Spleen (tissue), 11 donors: Measurements from ENCODE around the gene TMEM223. TPM values are rescaled to one million over a fixed set of nuclear protein-coding genes. Genes with fewer than 3 reads are reported as not detected.

ENCODE experiments used
- DNase-seq: peaks from one replicate; pipeline ENCODE4 v3.0.0-alpha.2; 2020
- H3K27ac ChIP-seq, 8 donors: fragments of 200-600 bp; sonication (generic) in 7 of 8; 1 replicate in 4 of 8; 2 replicates in 4 of 8; pipeline versions ENCODE4 v1.5.0 to v1.8.0; 2016 to 2021; ENCODE audit warnings: inconsistent platforms in 4 of 8, mild to moderate bottlenecking in 4 of 8, moderate library complexity in 1 of 8
- H3K27me3 ChIP-seq, 7 donors: fragments of 200-600 bp; sonication (generic) in 6 of 7; replicated peaks in 1 of 7; 1 replicate in 4 of 7; 2 replicates in 3 of 7; pipeline versions ENCODE4 v1.5.0 to v1.8.0; 2016 to 2021; ENCODE audit warnings: inconsistent platforms in 3 of 7, mild to moderate bottlenecking in 1 of 7
- H3K36me3 ChIP-seq, 6 donors: fragments of 200-600 bp; sonication (generic) in 5 of 6; 1 replicate in 4 of 6; 2 replicates in 2 of 6; pipeline versions ENCODE4 v1.5.0 to v1.8.0; 2016 to 2021; ENCODE audit warnings: inconsistent platforms in 2 of 6
- H3K4me1 ChIP-seq, 6 donors: fragments of 200-600 bp; sonication (generic) in 5 of 6; 1 replicate in 3 of 6; 2 replicates in 3 of 6; pipeline versions ENCODE4 v1.5.0 to v1.8.0; 2016 to 2021; ENCODE audit warnings: inconsistent platforms in 3 of 6
- H3K4me3 ChIP-seq, 8 donors: fragments of 200-600 bp; sonication (generic) in 7 of 8; 1 replicate in 4 of 8; 2 replicates in 4 of 8; pipeline versions ENCODE4 v1.5.0 to v1.8.0; 2016 to 2021; ENCODE audit warnings: inconsistent platforms in 4 of 8, mild to moderate bottlenecking in 4 of 8, moderate library complexity in 2 of 8
- H3K9me3 ChIP-seq, 8 donors: fragments of 200-600 bp; sonication (generic) in 7 of 8; 1 replicate in 4 of 8; 2 replicates in 4 of 8; pipeline versions ENCODE4 v1.5.0 to v1.8.0; 2016 to 2021; ENCODE audit warnings: inconsistent platforms in 4 of 8
- CTCF ChIP-seq, 11 experiments: fragments of 200-600 bp in 7 of 11; fragments of 450-650 bp in 4 of 11; sonication (generic) in 4 of 11; IDR thresholded peaks in 8 of 11; conservative IDR thresholded peaks in 3 of 11; 1 replicate in 7 of 11; 2 replicates in 4 of 11; pipeline versions ENCODE4 v1.4.0 to v1.8.0; 2016 to 2021; ENCODE audit warnings: antibody characterized with exemption in 11 of 11, inconsistent platforms in 4 of 11, mild to moderate bottlenecking in 1 of 11
- POLR2A ChIP-seq, 3 donors: fragments of 450-650 bp; IDR thresholded peaks; one replicate each; pipeline ENCODE4 v1.5.1; 2017; ENCODE audit warnings: antibody characterized with exemption in 3 of 3, mild to moderate bottlenecking in 1 of 3
- POLR2AphosphoS5 ChIP-seq, 3 donors: sonication (generic); formaldehyde crosslinking; IDR thresholded peaks; one replicate each; pipeline ENCODE4 v1.5.1; 2017; ENCODE audit warnings: antibody characterized with exemption in 3 of 3
- WGBS, 5 donors: extraction: QIAGEN DNeasy Blood & Tissue Kit in 3 of 5; methylation state at CpG; one replicate each; pipeline versions ENCODE4 v1.1.5 to v1.1.7; 2013 to 2018; 5-methylcytosine and 5-hydroxymethylcytosine counted together
- intact Hi-C: fragments of 100-400 bp; cut with DNase I; formaldehyde crosslinking; loops from one replicate; pipeline ENCODE4 v1.15.0; 2023; ENCODE audit warnings: low total_unique reads
- polyA plus RNA-seq, 3 donors: library from polyadenylated mRNA; stranded (reverse); fragments of 200-250 nt; gene quantifications; one replicate each; pipeline ENCODE4 v1.2.1, GENCODE V29; 2013
- total RNA-seq, 7 donors: library from RNA; depleted of rRNA in 3 of 7; stranded (reverse); fragments of >200 nt in 3 of 7; fragmentation: NEBNext Ultra II Directional in 4 of 7; extraction: Animal tissue kit (Norgen Biotek cat#: 25700) in 4 of 7; gene quantifications; one replicate each; pipeline versions ENCODE4 v1.1.0 to v1.2.1, GENCODE V29; 2016 to 2021
- donor health status: healthy with polysubstance abuse.
- donor health status: DM: no; HTN: no; CAD: no; lungs with moderate emphysema.
- donor health status: DM: no; HTN: no; CAD: no.
- donor health status: Bipolar disorder and iron deficiency.
- donor health status: healthy.
- donor health status: DM: no; HTN: no; CAD: no.
- donor health status: DM: yes; HTN: yes; CAD: no.

TMEM223 gene
- total and polyA plus RNA-seq, 10 donors, result 11.2 to 32.8 (median 21.0) TPM

- TF ChIP-seq POLR2A (IDR thresholded peaks at IDR 0.05), result no peak
- TF ChIP-seq CTCF (IDR thresholded peaks at IDR 0.05 in 8 of 11, conservative IDR thresholded peaks at IDR 0.05 in 3 of 11), result peak in 1 of 11 experiments; percentile 4
- TF ChIP-seq POLR2AphosphoS5 (IDR thresholded peaks at IDR 0.05), result no peak
- Histone ChIP-seq H3K4me3 (peak overlapping the region in 7 of 8 donors; percentile 90 to 98 (median 95)), H3K9me3 (no peaks in the 10 kb centered on the region), H3K27ac (peak overlapping the region; percentile 78 to 93 (median 90)), H3K36me3 (peaks cover 3 to 77% (median 70%) of the 10 kb centered on the region in 6 donors), H3K4me1 (peaks cover 31 to 60% (median 55%) of the 10 kb centered on the region in 6 donors), H3K27me3 (no peaks in the 10 kb centered on the region)
- intact Hi-C loops, result no loop called here
- peak; percentile 85 for DNase-seq
- WGBS, 5 donors, result 20 to 31% (median 27%) methylated on average over 8 to 11 of the region's 11 CpGs
Measured at GRCh38 chr11:62792202-62792575, 383 bp upstream of the TMEM223 start.

- no peak for DNase-seq
- no peak for TF ChIP-seq POLR2AphosphoS5 (IDR thresholded peaks at IDR 0.05)
- TF ChIP-seq POLR2A (IDR thresholded peaks at IDR 0.05), result no peak
- no peak for TF ChIP-seq CTCF (IDR thresholded peaks at IDR 0.05 in 8 of 11, conservative IDR thresholded peaks at IDR 0.05 in 3 of 11)
- Histone ChIP-seq H3K27ac (peak overlapping the region in 3 of 8 donors; percentile 90 to 100 (median 93)), H3K4me3 (no peak overlapping the region), H3K9me3 (no peaks in the 10 kb centered on the region), H3K4me1 (peaks cover 40 to 72% (median 67%) of the 10 kb centered on the region in 6 donors), H3K36me3 (peaks cover 0 to 60% (median 44%) of the 10 kb centered on the region in 6 donors), H3K27me3 (no peaks in the 10 kb centered on the region)
- WGBS, 5 donors, result 59 to 79% (median 64%) methylated on average over 3 of the region's 3 CpGs
- intact Hi-C loops, result loop anchor here (5.0 kb wide), 1 partner anchor 68 kb away; no protein-coding TSS in a partner anchor
Measured at GRCh38 chr11:62789576-62789975, 2.2 kb downstream of the TMEM223 start.

GRCh38 chr11:62788991-62789390 is 2.8 kb downstream of the TMEM223 start:
- Histone ChIP-seq H3K9me3 (no peaks in the 10 kb centered on the region), H3K36me3 (peaks cover 0 to 54% (median 38%) of the 10 kb centered on the region in 6 donors), H3K27ac (peak overlapping the region in 3 of 8 donors; percentile 90 to 100 (median 97)), H3K4me1 (peaks cover 40 to 72% (median 67%) of the 10 kb centered on the region in 6 donors), H3K4me3 (peak overlapping the region in 1 of 8 donors; percentile 98), H3K27me3 (no peaks in the 10 kb centered on the region)
- 75 to 91% (median 78%) methylated on average over 4 to 5 of the region's 5 CpGs for WGBS, 5 donors
- TF ChIP-seq POLR2AphosphoS5 (IDR thresholded peaks at IDR 0.05), result no peak
- TF ChIP-seq CTCF (IDR thresholded peaks at IDR 0.05 in 8 of 11, conservative IDR thresholded peaks at IDR 0.05 in 3 of 11), result no peak
- no peak for TF ChIP-seq POLR2A (IDR thresholded peaks at IDR 0.05)
- no peak for DNase-seq
- intact Hi-C loops, result loop anchor here (5.0 kb wide), 1 partner anchor 68 kb away; no protein-coding TSS in a partner anchor

GRCh38 chr11:62787005-62787759 is 4.6 kb downstream of the TMEM223 start, which contains the start of gene TMEM179B:
Gene TMEM179B, plus strand, starts transcription at chr11:62787402. Its CDS starts 30 bp downstream, at chr11:62787432.
- 0 to 1% (median 1%) methylated on average over 56 to 88 of the region's 88 CpGs for WGBS, 5 donors
- H3K4me3 ChIP-seq, result peak within 1 kb of the TSS; percentile 85 to 99 (median 98)
- peaks cover 0 to 51% (median 28%) of the 10 kb centered on the region in 6 donors for H3K36me3 ChIP-seq
- H3K27ac ChIP-seq, result peak within 1 kb of the TSS; percentile 95 to 100 (median 98)
- H3K9me3 ChIP-seq, result no peaks in the 10 kb centered on the region
- intact Hi-C loops, result loop anchor here (5.0 kb wide), 1 partner anchor 70 kb away; no protein-coding TSS in a partner anchor
- no peaks in the 10 kb centered on the region for H3K27me3 ChIP-seq
- TF ChIP-seq POLR2AphosphoS5 (IDR thresholded peaks at IDR 0.05) (peak; percentile 100), CTCF (IDR thresholded peaks at IDR 0.05 in 8 of 11, conservative IDR thresholded peaks at IDR 0.05 in 3 of 11) (peak in 9 of 11 experiments; percentile 4 to 69 (median 48)), POLR2A (IDR thresholded peaks at IDR 0.05) (peak; percentile 38 to 96 (median 92))
- H3K4me1 ChIP-seq, result peaks cover 34 to 60% (median 55%) of the 10 kb centered on the region in 6 donors
- DNase-seq, result peak; percentile 99
